Activated T-cell treated with anti-CD3 and anti-CD28 coated beads, Interleukin-2, amount 50 U/mL, for 72 hours (primary cell): Measurements from ENCODE around the gene RAB7A. TPM values are rescaled to one million over a fixed set of nuclear protein-coding genes. Genes with fewer than 3 reads are reported as not detected.

Source experiments
- ATAC-seq, 2 donors: fragments of 150-1000 bp; cut with Tn5 transposase; replicated peaks in 1 of 2; 2 replicates each; pipeline ENCODE4 v1.10.0; 2021; ENCODE audit warnings: moderate library complexity in 2 of 2, mild to moderate bottlenecking in 1 of 2
- DNase-seq, 2 donors: peaks; one replicate each; pipeline ENCODE4 v3.0.0; 2021 to 2022; ENCODE audit warnings: mixed read lengths in 1 of 2
- H3K27ac Mint-ChIP-seq: one replicate; pipeline ENCODE4 v1.8.0; 2022; ENCODE audit warnings: mild to moderate bottlenecking, moderate library complexity, mixed read lengths
- H3K27me3 Mint-ChIP-seq: one replicate; pipeline ENCODE4 v1.8.0; 2022; ENCODE audit warnings: low read depth, mixed read lengths
- H3K36me3 Mint-ChIP-seq, 2 donors: one replicate each; pipeline ENCODE4 v1.8.0; 2022; ENCODE audit warnings: mixed read lengths in 2 of 2, mild to moderate bottlenecking in 1 of 2; ENCODE audit not compliant: insufficient read depth in 2 of 2
- H3K4me1 Mint-ChIP-seq: one replicate; pipeline ENCODE4 v1.8.0; 2022; ENCODE audit warnings: low read depth, mixed read lengths
- H3K4me3 Mint-ChIP-seq, 2 donors: one replicate each; pipeline ENCODE4 v1.8.0; 2022; ENCODE audit warnings: mild to moderate bottlenecking in 2 of 2, mixed read lengths in 2 of 2, moderate library complexity in 2 of 2
- H3K9me3 Mint-ChIP-seq, 2 donors: one replicate each; pipeline ENCODE4 v1.8.0; 2022; ENCODE audit warnings: mixed read lengths in 2 of 2
- total RNA-seq, 2 donors: library from RNA; stranded (reverse); gene quantifications; one replicate each; pipeline ENCODE4 v1.2.3, GENCODE V29; 2022

RAB7A gene
- total RNA-seq, 2 donors from 2014 or later, result 204 to 206 TPM

DNA sequence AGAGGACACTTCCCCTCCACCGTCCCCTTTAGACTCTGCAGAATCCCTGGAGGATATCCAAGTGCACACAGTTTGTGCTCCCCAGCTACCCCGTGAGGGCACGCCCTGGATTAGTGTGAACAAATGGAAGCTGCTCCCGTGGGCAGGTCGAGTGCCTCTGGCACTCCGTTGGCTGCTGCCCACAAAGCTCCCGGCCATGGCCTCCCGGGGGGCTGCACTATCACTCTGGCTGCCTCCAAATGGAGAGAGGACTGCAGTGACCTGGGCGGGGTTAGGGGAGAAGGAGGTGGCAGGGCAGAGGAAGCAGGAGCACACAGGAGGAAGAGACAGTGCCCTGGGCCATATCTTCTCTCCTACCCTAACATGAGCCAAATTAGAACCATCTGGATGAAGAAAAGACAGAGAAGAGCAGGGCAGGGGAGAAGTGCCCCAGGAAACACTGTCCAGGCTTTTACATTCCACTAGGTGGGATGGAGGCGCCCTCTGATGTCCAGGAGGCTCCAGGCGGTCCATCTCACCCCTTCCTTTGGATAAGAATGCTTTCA lies 124.0 kb downstream of the RAB7A start:
- H3K27ac Mint-ChIP-seq, result no peak overlapping the region
- H3K36me3 Mint-ChIP-seq, result peaks cover 6 to 7% of the 10 kb centered on the region in 2 donors
- H3K27me3 Mint-ChIP-seq, result no peaks in the 10 kb centered on the region
- H3K4me1 Mint-ChIP-seq, result peaks cover 21% of the 10 kb centered on the region
- peaks cover 0 to 3% of the 10 kb centered on the region in 2 donors for H3K9me3 Mint-ChIP-seq
- DNase-seq, result no peak
- H3K4me3 Mint-ChIP-seq, result no peak overlapping the region
- no peak for ATAC-seq

DNA sequence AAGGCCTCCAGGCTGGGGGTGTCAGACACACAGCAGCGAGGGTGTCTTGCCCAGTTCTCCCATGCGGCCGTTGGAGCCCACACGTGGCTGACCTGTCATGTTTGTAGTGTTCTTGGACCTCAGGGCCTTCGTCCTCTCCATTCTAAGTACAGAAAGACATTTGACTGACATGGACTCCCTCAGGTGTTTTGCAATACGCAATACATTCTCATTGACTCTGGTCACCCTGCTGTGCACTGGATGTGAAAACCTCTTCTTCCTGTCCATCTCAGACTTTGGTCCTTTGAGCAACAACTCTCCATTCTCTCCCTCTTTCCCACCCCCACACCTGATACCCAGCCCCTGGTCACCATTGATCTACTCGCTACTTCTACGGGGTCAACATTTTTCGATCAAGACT lies 124.6 kb downstream of the RAB7A start:
- Mint-ChIP-seq H3K4me3 (no peak overlapping the region), H3K4me1 (peaks cover 16% of the 10 kb centered on the region), H3K36me3 (peaks cover 6 to 7% of the 10 kb centered on the region in 2 donors), H3K27me3 (no peaks in the 10 kb centered on the region), H3K9me3 (peaks cover 0 to 3% of the 10 kb centered on the region in 2 donors), H3K27ac (no peak overlapping the region)
- no peak for ATAC-seq
- no peak for DNase-seq

DNA sequence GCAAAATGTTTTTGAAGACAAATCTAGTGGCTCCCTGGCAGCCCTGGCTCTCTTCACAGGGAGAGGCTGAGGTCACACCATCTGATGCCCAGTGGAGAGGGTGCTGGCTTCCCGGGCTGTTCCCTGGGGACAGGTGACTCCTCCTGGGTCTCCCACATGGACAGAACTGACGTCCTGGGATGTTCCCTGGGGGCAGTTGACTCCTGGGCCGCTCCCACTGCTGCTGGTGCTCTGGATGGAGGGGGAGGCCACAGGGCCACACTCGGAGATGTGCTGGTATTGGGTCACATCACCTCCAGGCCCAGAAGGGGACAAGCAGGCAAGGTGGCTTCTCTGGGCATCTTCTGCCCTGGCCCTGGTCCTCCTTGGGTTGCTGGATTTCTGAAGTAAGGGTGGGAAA lies 125.6 kb downstream of the RAB7A start:
- peaks cover 6 to 7% of the 10 kb centered on the region in 2 donors for H3K36me3 Mint-ChIP-seq
- H3K4me1 Mint-ChIP-seq, result peaks cover 7% of the 10 kb centered on the region
- H3K9me3 Mint-ChIP-seq, result peaks cover 0 to 3% of the 10 kb centered on the region in 2 donors
- no peaks in the 10 kb centered on the region for H3K27me3 Mint-ChIP-seq
- no peak for ATAC-seq
- no peak overlapping the region for H3K4me3 Mint-ChIP-seq
- DNase-seq, result no peak
- H3K27ac Mint-ChIP-seq, result no peak overlapping the region

DNA sequence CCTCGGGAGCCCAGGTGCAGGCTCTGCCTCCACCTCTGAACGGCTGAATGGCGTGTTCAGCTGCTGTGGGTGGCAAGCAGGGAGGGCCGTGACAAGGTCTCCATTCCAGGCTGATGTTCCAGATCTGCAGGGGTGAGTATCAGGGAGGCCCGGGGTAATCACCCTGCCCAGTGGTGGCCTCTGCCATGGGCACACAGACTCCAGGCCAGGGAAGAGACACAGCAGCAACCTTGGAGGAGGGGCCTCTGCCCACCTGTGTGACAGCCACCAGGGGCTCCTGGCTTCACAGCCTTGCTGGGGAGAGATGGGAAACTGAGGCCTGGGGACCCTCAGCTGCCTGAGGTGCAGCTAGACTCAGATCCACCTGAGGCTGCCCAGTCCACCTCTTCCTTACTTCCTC lies 127.8 kb downstream of the RAB7A start:
- Mint-ChIP-seq H3K4me1 (no peaks in the 10 kb centered on the region), H3K9me3 (peaks cover 4 to 12% of the 10 kb centered on the region in 2 donors), H3K27ac (no peak overlapping the region), H3K36me3 (peaks cover 14 to 15% of the 10 kb centered on the region in 2 donors), H3K4me3 (no peak overlapping the region), H3K27me3 (no peaks in the 10 kb centered on the region)
- DNase-seq, result no peak
- ATAC-seq, result no peak

DNA sequence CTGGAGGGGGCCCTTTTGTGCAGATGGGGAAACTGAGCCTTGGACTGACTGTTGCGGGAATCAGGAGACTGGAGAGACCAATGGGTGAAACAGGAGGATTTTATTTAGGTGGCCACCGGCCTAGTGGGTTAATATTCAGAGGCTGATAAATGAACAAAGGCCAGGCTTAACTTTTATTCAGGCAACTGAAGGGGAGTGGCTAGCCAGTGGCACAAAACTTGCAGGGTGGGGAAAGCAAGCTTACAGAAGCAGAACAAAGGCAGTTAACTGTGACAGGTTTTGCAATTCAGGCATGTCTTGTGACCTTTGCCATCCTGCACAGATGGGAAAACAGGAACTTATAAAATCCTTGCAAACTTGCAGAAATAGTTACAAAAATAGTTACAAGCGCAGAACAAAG lies 128.5 kb downstream of the RAB7A start:
- no peak for DNase-seq
- Mint-ChIP-seq H3K9me3 (peaks cover 4 to 17% of the 10 kb centered on the region in 2 donors), H3K4me1 (no peaks in the 10 kb centered on the region), H3K4me3 (no peak overlapping the region), H3K27ac (no peak overlapping the region), H3K36me3 (peaks cover 20 to 21% of the 10 kb centered on the region in 2 donors), H3K27me3 (no peaks in the 10 kb centered on the region)
- ATAC-seq, result no peak

DNA sequence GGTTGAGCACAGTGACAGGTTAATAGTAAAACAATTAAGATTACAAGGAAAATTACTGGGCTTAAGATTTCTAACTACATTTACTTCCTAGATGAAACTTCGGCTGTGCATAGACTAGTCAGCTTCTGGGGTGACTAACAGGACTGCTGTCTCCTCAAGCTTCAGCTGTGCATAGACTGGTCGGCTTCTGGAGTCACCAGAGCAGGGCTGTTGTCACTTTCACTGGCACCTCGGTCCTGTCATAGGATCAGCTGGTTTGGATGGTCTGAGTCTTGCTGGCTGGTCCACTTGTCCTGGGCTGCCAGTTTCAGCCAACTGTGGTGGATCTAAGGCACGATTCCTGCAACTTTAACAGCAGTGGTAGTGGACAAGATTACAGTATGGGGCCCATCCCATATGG lies 129.6 kb downstream of the RAB7A start:
- Mint-ChIP-seq H3K27me3 (no peaks in the 10 kb centered on the region), H3K4me3 (no peak overlapping the region), H3K9me3 (peaks cover 6 to 23% of the 10 kb centered on the region in 2 donors), H3K36me3 (peaks cover 26 to 27% of the 10 kb centered on the region in 2 donors), H3K27ac (no peak overlapping the region), H3K4me1 (no peaks in the 10 kb centered on the region)
- ATAC-seq (no peak), DNase-seq (no peak)

DNA sequence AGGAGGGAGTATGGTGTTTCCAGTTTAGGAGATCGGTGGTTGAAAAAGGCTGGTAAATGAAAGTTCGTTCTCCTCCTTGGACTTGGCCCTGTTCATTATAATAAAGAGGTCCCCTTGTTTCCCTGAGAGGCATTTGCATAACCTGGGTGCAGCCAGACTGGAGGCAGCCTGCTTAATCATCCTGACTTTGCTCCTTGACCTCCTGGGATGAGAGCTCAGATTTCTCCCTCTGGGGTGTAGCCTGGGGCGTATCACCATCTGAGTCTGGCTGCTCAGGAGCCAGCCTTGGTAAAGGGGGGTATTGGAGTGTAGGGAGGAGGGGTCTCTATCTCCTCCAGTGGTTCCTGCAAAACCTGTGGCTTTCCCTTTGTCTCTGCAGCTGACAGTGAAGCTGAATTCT lies 132.2 kb downstream of the RAB7A start:
- ATAC-seq (no peak), DNase-seq (no peak)
- H3K4me3 Mint-ChIP-seq, result no peak overlapping the region
- H3K27ac Mint-ChIP-seq, result no peak overlapping the region
- no peaks in the 10 kb centered on the region for H3K27me3 Mint-ChIP-seq
- H3K9me3 Mint-ChIP-seq, result peaks cover 6 to 26% of the 10 kb centered on the region in 2 donors
- no peaks in the 10 kb centered on the region for H3K4me1 Mint-ChIP-seq
- H3K36me3 Mint-ChIP-seq, result peaks cover 28% of the 10 kb centered on the region in 2 donors

DNA sequence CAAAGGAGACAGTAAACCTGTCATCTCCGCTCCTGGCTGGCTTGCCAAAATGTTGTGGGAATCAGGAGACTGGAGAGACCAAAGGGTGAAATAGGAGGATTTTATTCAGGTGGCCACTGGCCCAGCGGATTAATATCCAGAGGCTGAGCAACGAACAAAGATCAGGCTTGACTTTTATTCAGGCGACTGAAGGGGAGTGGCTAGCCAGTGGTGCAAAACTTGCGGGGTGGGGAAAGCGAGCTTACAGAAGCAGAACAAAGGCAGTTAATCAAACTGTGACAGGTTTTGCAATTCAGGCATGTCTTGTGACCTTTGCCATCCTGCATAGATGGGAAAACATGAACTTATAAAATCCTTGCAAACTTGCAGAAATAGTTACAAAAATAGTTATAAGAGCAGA lies 133.6 kb downstream of the RAB7A start:
- H3K36me3 Mint-ChIP-seq, result peaks cover 22% of the 10 kb centered on the region in 2 donors
- H3K9me3 Mint-ChIP-seq, result peaks cover 6 to 23% of the 10 kb centered on the region in 2 donors
- ATAC-seq (no peak), DNase-seq (no peak)
- no peaks in the 10 kb centered on the region for H3K27me3 Mint-ChIP-seq
- H3K4me3 Mint-ChIP-seq, result no peak overlapping the region
- no peaks in the 10 kb centered on the region for H3K4me1 Mint-ChIP-seq
- no peak overlapping the region for H3K27ac Mint-ChIP-seq

DNA sequence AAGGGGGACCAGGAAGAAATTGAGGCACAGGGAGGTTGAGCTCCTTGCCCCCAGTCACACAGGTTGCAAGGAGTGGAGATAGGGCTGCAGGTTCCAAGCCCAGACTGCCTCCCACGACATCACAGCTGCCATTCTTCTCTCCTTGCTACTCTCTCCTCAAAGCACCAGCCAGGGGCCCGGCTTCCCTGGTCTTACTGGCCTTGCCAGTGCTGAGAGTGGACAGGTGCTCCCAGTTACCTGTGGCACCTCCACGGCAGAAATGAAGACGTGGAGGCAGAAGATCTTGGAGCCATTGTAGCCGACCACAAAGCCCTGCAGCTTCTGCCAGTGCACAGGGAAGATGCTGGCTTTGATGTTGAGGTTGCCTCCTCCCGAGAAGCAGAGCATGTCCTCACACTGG lies 135.5 kb downstream of the RAB7A start:
- peaks cover 6 to 23% of the 10 kb centered on the region in 2 donors for H3K9me3 Mint-ChIP-seq
- ATAC-seq, result no peak
- H3K27ac Mint-ChIP-seq, result no peak overlapping the region
- H3K4me1 Mint-ChIP-seq, result no peaks in the 10 kb centered on the region
- H3K36me3 Mint-ChIP-seq, result peaks cover 21 to 22% of the 10 kb centered on the region in 2 donors
- no peak overlapping the region for H3K4me3 Mint-ChIP-seq
- no peaks in the 10 kb centered on the region for H3K27me3 Mint-ChIP-seq
- no peak for DNase-seq

DNA sequence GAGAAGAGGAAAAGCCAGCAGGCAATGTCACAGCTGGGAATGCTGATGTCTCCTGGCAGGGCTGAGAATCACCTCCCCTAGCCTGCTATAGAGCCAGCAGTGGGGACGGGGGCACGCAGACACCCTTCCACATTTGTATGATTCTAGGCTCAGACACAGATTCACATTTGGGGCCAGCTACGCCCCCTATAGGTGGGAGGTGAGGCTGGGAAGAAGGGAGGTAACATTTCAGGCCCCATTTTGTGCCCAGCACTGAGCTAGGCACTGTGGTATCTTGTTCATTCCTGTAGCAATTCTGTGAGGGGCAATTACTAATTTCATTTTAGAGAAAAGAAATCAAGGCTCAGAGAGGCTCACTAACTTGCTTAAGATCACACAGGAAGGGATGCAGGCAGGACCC lies 137.6 kb downstream of the RAB7A start:
- Mint-ChIP-seq H3K4me3 (no peak overlapping the region), H3K9me3 (peaks cover 3 to 16% of the 10 kb centered on the region in 2 donors), H3K4me1 (peaks cover 5% of the 10 kb centered on the region), H3K27me3 (no peaks in the 10 kb centered on the region), H3K36me3 (peaks cover 15 to 16% of the 10 kb centered on the region in 2 donors), H3K27ac (peak overlapping the region; percentile 47)
- ATAC-seq, result no peak
- peak in 1 of 2 donors; percentile 15 for DNase-seq

Other genes starting within 250 kb of the RAB7A start
- 1 to 10 TPM; 2.9 to 4.1 TPM for gene GATA2, start 233.0 kb upstream of the RAB7A start, total RNA-seq
- gene RPN1, start 75.4 kb upstream of the RAB7A start, total RNA-seq, result 100 to 1,000 TPM; 155 to 179 TPM
- gene ACAD9, start 153.4 kb downstream of the RAB7A start, total RNA-seq, result 10 to 100 TPM; 21.9 to 30.0 TPM